ENCODE measurements around the gene CCDC68. TPM values are rescaled to one million over a fixed set of nuclear protein-coding genes. Genes with fewer than 3 reads are reported as not detected.

CCDC68 gene
- total and polyA plus RNA-seq, 2 of the 8 experiments (the other 6 are each of a cell fraction or from before 2014, with no cell fraction given) = 0.06 to 0.80 TPM

DNA sequence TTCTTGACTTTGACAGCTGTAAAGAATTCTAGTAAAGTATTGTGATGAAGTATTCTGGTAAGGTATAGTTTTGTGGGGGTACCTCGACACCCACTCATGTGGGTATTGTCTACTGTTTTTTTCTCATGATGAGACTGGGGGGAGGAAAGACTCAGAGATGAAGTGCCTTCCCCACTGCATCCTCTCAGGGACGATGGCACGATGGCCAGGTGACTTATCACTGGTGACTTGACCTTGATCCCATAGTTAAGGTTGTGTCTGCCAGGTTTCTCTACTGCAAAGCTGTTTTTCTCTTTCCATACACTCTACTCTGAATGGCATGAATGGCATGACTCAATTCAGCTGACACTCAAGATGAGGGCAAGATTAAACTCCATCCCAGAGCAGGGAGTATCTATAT, 936 bp upstream of the CCDC68 start:
- CTCF ChIA-PET (ENCODE audit: partially characterized antibody) = interaction anchor here (1.0 to 1.6 kb wide), 4 partner anchors 15 to 288 kb away, joined by 3 to 4 read pairs (median 3); no protein-coding TSS in a partner anchor
- 0 out of 2 replicates have a peak, but pooled peaks cover 4% of the 10 kb centered on the region for H3K23me2 ChIP-seq (ENCODE audit: low read depth, low read length)
- 0 out of 7 replicates have a peak, but pooled peaks cover 0 to 3% (median 0%) of the 10 kb centered on the region in 4 experiments for H3K27me3 ChIP-seq (replicated peaks in 1 of 4; ENCODE audit: control insufficient read depth in 3 of 4, extremely low read depth in 1 of 4, insufficient read depth in 3 of 4, low read length in 3 of 4)
- H4K5ac ChIP-seq (ENCODE audit: insufficient read length, low read depth, low read length) = no peak overlapping the region
- H3K79me1 ChIP-seq (ENCODE audit: low read depth, low read length) = no peaks in the 10 kb centered on the region
- H2BK20ac ChIP-seq (ENCODE audit: low read length) = no peak overlapping the region
- H2BK15ac ChIP-seq (ENCODE audit: low read length) = no peak overlapping the region
- no peak overlapping the region for H3K18ac ChIP-seq (ENCODE audit: extremely low read depth, low read length)
- H2AK5ac ChIP-seq (ENCODE audit: low read depth, low read length) = no peak overlapping the region
- no peaks in the 10 kb centered on the region for H3K4me1 ChIP-seq (replicated peaks in 1 of 4; ENCODE audit: control insufficient read depth in 3 of 4, insufficient read depth in 4 of 4, low read length in 3 of 4)
- H3K27ac ChIP-seq (ENCODE audit: low read depth, low read length) = no peak overlapping the region
- WGBS, 2 experiments (ENCODE audit: extremely low coverage in 1 of 2, insufficient coverage in 1 of 2, insufficient read length in 1 of 2, insufficient replicate concordance in 2 of 2, low coverage in 1 of 2, low lambda C conversion rate in 2 of 2, missing lambda C conversion rate in 1 of 2) = 75% methylated on average over 3 of the region's 3 CpGs; no CpG with 5 or more reads in 1 of the 2 experiments
- no peak overlapping the region for H4K8ac ChIP-seq (ENCODE audit: extremely low read depth, insufficient read depth, low read length)
- TF ChIP-seq CHD2 (IDR thresholded peaks at IDR 0.05; ENCODE audit: low read length) (no peak), CBX8 (IDR thresholded peaks at IDR 0.05; ENCODE audit: borderline replicate concordance, low read depth, low read length) (no peak)
- H3K9me3 ChIP-seq (ENCODE audit: insufficient read depth in 2 of 2, low read depth in 1 of 2, low read length in 1 of 2) = no peaks in the 10 kb centered on the region
- DNase-seq (ENCODE audit: low read depth in 1 of 2, low spot score in 2 of 2) (no peak), FAIRE-seq (no peak)
- H2AFZ ChIP-seq (ENCODE audit: low read length) = no peak overlapping the region
- H3K79me2 ChIP-seq (ENCODE audit: control insufficient read depth in 1 of 2, insufficient read depth in 2 of 2, low read length in 2 of 2) = no peaks in the 10 kb centered on the region
- H4K91ac ChIP-seq (replicated peaks; ENCODE audit: insufficient read length, low read length) = no peak overlapping the region
- no peak overlapping the region for H3K14ac ChIP-seq (ENCODE audit: insufficient read length)
- POLR2A ChIA-PET (ENCODE audit: partially characterized antibody) = interaction anchor here (0.6 kb wide), 1 partner anchor 574 kb away, joined by 3 read pairs; no protein-coding TSS in a partner anchor
- no peaks in the 10 kb centered on the region for H3K36me3 ChIP-seq (ENCODE audit: control insufficient read depth in 2 of 4, insufficient read depth in 4 of 4, low read length in 3 of 4)
- no peak overlapping the region for H3K4me3 ChIP-seq (ENCODE audit: extremely low read depth in 1 of 4, insufficient read depth in 2 of 4, low read depth in 3 of 4, low read length in 4 of 4)
- no peaks in the 10 kb centered on the region for H4K20me1 ChIP-seq (replicated peaks in 1 of 2; ENCODE audit: control insufficient read depth in 1 of 2, insufficient read depth in 2 of 2, low read length in 2 of 2)
- H3K4me2 ChIP-seq (ENCODE audit: insufficient read depth in 1 of 2, low read depth in 2 of 2, low read length in 2 of 2) = peak overlapping the region in 1 of 2 experiments; percentile 84; a peak in 1 of 4 replicates
- H3K4ac ChIP-seq (replicated peaks; ENCODE audit: insufficient read length, low read depth, low read length) = no peak overlapping the region
- no peak overlapping the region for H3K56ac ChIP-seq (replicated peaks; ENCODE audit: insufficient read length, low read depth, low read length)
- H3K9ac ChIP-seq (replicated peaks in 1 of 4; ENCODE audit: extremely low read depth in 1 of 4, low read depth in 3 of 4, low read length in 3 of 4) = no peak overlapping the region
- no peak overlapping the region for H2BK12ac ChIP-seq (ENCODE audit: low read depth, low read length)
- H3K23ac ChIP-seq (ENCODE audit: insufficient read length) = no peak overlapping the region
- no peak overlapping the region for H2BK5ac ChIP-seq (ENCODE audit: low read depth, low read length)
- no peak overlapping the region for H2BK120ac ChIP-seq (replicated peaks; ENCODE audit: low read depth, low read length)

Data from H1 (cell line).